Measurements from ENCODE around the gene SRPK2.

The SRPK2 gene

DNA sequence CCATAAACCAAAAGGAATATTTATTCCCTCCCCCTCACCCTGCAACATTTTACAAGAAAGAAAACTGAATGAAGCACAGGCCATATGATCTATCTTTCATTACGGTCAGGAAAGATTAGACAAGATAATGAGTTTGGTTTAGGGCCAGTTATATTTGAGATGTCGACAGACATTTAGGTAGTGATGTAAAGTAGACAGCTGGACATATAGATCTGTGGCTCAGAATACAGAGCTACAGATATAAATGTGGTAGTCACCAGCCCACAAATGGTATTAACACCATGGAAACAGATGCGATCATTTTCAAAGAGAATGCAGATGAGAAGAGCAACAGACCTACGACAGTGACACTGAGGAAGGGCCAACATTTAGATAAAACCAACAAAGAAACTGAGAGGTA, 142.5 kb downstream of the SRPK2 start:
- Histone ChIP-seq H2AFZ (ENCODE audit: low read length) (no peak overlapping the region), H3K9me2 (replicated peaks; ENCODE audit: low read depth, low read length) (no peaks in the 10 kb centered on the region), H3K79me2 (ENCODE audit: insufficient read depth, low read length) (peaks cover 100% of the 10 kb centered on the region), H3K9me3 (ENCODE audit: insufficient read depth, low read depth, low read length) (no peaks in the 10 kb centered on the region), H3K36me3 (ENCODE audit: insufficient read depth, low read length) (no peaks in the 10 kb centered on the region), H3K4me3 (ENCODE audit: low read length, poor library complexity, severe bottlenecking) (no peak overlapping the region), H3K4me2 (ENCODE audit: low read depth, low read length, poor library complexity, severe bottlenecking) (peak overlapping the region; percentile 29), H3K27me3 (ENCODE audit: insufficient read depth, low read length, poor library complexity, severe bottlenecking) (no peaks in the 10 kb centered on the region), H4K20me1 (ENCODE audit: insufficient read depth, low read length, poor library complexity, severe bottlenecking) (peaks cover 23% of the 10 kb centered on the region), H3K4me1 (ENCODE audit: insufficient read depth, low read length, poor library complexity, severe bottlenecking) (peaks cover 41% of the 10 kb centered on the region), H3F3A (ENCODE audit: low read depth) (no peaks in the 10 kb centered on the region), H3K9ac (ENCODE audit: low read depth, low read length, poor library complexity, severe bottlenecking) (peak overlapping the region; percentile 7)
- TF ChIP-seq, protein P1, sequence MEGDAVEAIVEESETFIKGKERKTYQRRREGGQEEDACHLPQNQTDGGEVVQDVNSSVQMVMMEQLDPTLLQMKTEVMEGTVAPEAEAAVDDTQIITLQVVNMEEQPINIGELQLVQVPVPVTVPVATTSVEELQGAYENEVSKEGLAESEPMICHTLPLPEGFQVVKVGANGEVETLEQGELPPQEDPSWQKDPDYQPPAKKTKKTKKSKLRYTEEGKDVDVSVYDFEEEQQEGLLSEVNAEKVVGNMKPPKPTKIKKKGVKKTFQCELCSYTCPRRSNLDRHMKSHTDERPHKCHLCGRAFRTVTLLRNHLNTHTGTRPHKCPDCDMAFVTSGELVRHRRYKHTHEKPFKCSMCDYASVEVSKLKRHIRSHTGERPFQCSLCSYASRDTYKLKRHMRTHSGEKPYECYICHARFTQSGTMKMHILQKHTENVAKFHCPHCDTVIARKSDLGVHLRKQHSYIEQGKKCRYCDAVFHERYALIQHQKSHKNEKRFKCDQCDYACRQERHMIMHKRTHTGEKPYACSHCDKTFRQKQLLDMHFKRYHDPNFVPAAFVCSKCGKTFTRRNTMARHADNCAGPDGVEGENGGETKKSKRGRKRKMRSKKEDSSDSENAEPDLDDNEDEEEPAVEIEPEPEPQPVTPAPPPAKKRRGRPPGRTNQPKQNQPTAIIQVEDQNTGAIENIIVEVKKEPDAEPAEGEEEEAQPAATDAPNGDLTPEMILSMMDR (conservative IDR thresholded peaks at IDR 0.05; ENCODE audit: low read length), result no peak
- TF ChIP-seq EZH2phosphoT487 (IDR thresholded peaks at IDR 0.05; ENCODE audit: borderline replicate concordance), result no peak

DNA sequence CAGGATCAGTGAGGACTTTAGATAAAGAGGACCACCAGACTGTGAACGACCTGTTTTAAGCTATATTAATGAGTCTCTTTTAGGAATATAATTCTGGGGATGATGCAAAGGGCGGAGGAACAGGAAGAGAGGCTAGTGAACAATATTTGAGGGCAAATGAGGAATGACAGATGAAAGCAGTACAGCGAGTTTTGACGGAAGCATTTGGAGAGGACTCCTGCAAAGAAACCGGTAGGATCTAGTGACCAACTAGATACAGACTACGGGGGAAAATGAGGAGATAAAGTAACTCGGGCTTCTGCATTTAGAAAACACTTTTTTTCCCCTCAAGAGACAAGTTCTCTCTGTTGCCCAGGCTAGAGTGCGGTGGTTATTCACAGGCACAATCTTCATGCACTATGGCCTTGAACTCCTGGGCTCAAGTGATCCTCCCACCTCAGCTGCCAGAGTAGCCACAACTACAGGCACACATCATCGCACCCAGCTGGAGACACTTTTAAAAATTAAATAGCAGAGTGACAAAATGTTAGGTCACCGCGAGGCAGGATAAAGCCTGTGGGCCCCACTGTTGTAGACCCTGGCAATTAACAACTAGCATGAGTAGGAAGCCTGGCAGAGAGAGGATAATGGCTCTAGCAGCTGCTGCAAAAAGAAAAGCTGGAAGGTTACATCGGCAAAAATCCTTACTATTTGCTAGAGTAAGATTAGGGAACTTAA, 143.2 kb downstream of the SRPK2 start:
- H3K9ac ChIP-seq (ENCODE audit: low read depth, low read length, poor library complexity, severe bottlenecking), result peak overlapping the region; percentile 7
- H3K4me3 ChIP-seq (ENCODE audit: low read length, poor library complexity, severe bottlenecking), result no peak overlapping the region
- peaks cover 37% of the 10 kb centered on the region for H3K4me1 ChIP-seq (ENCODE audit: insufficient read depth, low read length, poor library complexity, severe bottlenecking)
- peaks cover 23% of the 10 kb centered on the region for H4K20me1 ChIP-seq (ENCODE audit: insufficient read depth, low read length, poor library complexity, severe bottlenecking)
- H3K9me2 ChIP-seq (replicated peaks; ENCODE audit: low read depth, low read length), result no peaks in the 10 kb centered on the region
- peaks cover 100% of the 10 kb centered on the region for H3K79me2 ChIP-seq (ENCODE audit: insufficient read depth, low read length)
- H3K4me2 ChIP-seq (ENCODE audit: low read depth, low read length, poor library complexity, severe bottlenecking), result peak overlapping the region; percentile 29
- TF ChIP-seq, protein P1 (conservative IDR thresholded peaks at IDR 0.05; ENCODE audit: low read length), result no peak
- TF ChIP-seq EZH2phosphoT487 (IDR thresholded peaks at IDR 0.05; ENCODE audit: borderline replicate concordance), result no peak
- no peak overlapping the region for H2AFZ ChIP-seq (ENCODE audit: low read length)
- H3K9me3 ChIP-seq (ENCODE audit: insufficient read depth, low read depth, low read length), result no peaks in the 10 kb centered on the region
- H3K27me3 ChIP-seq (ENCODE audit: insufficient read depth, low read length, poor library complexity, severe bottlenecking), result no peaks in the 10 kb centered on the region
- no peaks in the 10 kb centered on the region for H3K36me3 ChIP-seq (ENCODE audit: insufficient read depth, low read length)
- H3F3A ChIP-seq (ENCODE audit: low read depth), result no peaks in the 10 kb centered on the region

DNA sequence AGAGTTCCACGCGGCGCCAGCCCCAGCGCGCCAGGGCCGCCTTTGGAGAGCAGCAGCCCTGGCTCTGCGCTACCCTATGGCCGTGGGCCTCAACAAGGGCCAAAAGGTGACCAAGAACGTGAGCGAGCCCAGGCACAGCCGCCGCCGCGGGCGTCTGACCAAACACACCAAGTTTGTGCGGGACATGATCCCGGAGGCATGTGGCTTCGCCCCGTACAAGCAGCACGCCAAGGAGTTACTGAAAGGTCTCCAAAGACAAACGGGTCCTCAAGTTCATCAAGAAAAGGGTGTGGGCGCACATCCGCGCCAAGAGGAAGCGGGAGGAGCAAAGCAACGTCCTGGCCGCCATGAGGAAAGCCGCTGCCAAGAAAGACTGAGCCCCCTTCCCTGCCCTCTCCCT, 144.1 kb downstream of the SRPK2 start:
- Histone ChIP-seq H3K4me3 (ENCODE audit: low read length, poor library complexity, severe bottlenecking) (no peak overlapping the region), H3K9me3 (ENCODE audit: insufficient read depth, low read depth, low read length) (no peaks in the 10 kb centered on the region), H3K9me2 (replicated peaks; ENCODE audit: low read depth, low read length) (no peaks in the 10 kb centered on the region), H3K4me1 (ENCODE audit: insufficient read depth, low read length, poor library complexity, severe bottlenecking) (peaks cover 33% of the 10 kb centered on the region), H3K9ac (ENCODE audit: low read depth, low read length, poor library complexity, severe bottlenecking) (no peak overlapping the region), H3K27me3 (ENCODE audit: insufficient read depth, low read length, poor library complexity, severe bottlenecking) (no peaks in the 10 kb centered on the region), H2AFZ (ENCODE audit: low read length) (no peak overlapping the region), H3K79me2 (ENCODE audit: insufficient read depth, low read length) (peaks cover 100% of the 10 kb centered on the region), H3F3A (ENCODE audit: low read depth) (no peaks in the 10 kb centered on the region), H4K20me1 (ENCODE audit: insufficient read depth, low read length, poor library complexity, severe bottlenecking) (peaks cover 23% of the 10 kb centered on the region), H3K4me2 (ENCODE audit: low read depth, low read length, poor library complexity, severe bottlenecking) (no peak overlapping the region), H3K36me3 (ENCODE audit: insufficient read depth, low read length) (no peaks in the 10 kb centered on the region)
- no peak for TF ChIP-seq EZH2phosphoT487 (IDR thresholded peaks at IDR 0.05; ENCODE audit: borderline replicate concordance)
- TF ChIP-seq, protein P1 (conservative IDR thresholded peaks at IDR 0.05; ENCODE audit: low read length), result no peak

Measured in Loucy (cell line).